ENCODE data around the gene OR2AT4.
"Not testable (repeated sequence)": the region's sequence is repeated elsewhere in the genome, so short reads cannot be mapped to it uniquely, and the experiment has no call there.

The OR2AT4 gene

DNA sequence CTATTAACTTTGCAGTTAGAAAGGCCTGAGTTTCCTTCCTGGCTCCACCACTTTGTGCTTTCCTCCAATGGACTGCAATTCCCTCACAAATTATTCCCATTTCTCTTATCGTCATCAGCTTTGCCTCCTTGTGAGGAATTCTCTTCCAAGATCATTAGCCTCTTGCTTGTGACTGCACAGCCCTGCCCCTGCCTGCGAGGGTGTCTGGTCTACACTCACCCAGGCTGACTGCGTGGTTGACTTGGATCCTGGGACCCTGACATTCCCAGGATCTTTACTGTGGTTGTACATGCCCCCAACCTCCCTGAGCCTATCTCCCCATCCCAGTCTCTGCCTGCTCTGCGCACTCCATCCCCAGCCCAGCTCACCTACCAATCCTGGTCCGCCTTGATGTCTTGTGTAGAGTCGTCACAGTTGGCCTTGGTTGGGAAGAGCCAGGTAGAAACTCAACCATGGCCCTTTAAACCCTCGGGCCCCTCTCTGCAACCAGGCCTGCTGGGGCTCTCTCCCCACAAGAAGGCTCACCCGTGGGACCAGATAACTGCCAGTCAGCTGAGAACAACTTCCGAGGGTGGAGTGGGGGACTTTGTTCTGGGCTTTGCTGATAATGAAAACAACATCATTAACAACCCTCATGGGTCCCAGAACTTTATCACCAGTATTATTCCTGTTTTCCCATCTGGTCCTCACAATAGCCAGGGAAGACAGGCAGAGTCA is at the start of gene OR2AT4:
Gene OR2AT4 (minus strand): TSS at position 421 of the 717 bp plus-strand sequence.
- DNase-seq (ENCODE audit: low spot score) = no peak

DNA sequence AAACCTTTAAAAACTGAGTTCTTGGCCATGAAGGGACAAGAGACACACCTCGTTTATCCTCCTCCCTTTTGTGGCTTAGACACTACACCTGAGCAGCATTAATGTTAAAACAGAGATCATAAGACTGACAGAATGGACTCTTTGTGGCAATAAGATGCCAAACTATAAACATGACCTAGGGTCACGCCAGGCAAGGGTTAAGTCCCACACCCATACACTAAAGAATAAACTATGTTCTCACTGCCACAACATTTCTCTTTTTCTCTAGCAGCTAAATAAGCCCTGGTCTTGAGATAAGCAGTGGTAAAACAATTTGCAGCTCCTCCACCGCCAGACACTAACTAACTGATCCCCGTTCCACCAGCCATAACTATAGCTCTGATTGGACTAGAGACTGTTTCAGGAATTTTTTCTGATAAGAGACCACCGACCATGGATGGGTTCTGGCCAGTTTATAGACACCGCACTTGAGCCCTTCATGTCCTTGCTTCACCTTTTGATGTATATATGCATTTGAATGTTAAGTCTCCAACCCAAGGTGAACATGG is 49.4 kb upstream of the OR2AT4 start:
- no peak for DNase-seq (ENCODE audit: low spot score)

- DNase-seq (ENCODE audit: low spot score) = no peak
Observed at GRCh38 chr11:75145196-75145971, 48.7 kb upstream of the OR2AT4 start.

DNA sequence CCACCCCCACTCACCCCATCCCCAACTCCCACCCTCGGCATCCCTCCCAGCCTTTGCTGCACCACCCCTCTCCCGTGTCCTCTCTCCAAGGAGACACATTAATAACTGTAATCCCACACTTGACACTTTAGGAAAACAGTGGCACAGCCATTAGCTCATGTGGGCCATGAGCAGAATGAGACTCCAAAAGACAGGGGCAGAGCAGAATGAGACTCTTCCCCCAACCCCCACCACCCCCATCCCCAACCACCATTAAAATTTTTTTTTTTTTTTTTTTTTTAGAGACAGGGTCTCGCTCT is 48.0 kb upstream of the OR2AT4 start:
- DNase-seq (ENCODE audit: low spot score) = no peak

- DNase-seq (ENCODE audit: low spot score) = no peak
Observed at GRCh38 chr11:75143420-75143731, 46.7 kb upstream of the OR2AT4 start.

DNA sequence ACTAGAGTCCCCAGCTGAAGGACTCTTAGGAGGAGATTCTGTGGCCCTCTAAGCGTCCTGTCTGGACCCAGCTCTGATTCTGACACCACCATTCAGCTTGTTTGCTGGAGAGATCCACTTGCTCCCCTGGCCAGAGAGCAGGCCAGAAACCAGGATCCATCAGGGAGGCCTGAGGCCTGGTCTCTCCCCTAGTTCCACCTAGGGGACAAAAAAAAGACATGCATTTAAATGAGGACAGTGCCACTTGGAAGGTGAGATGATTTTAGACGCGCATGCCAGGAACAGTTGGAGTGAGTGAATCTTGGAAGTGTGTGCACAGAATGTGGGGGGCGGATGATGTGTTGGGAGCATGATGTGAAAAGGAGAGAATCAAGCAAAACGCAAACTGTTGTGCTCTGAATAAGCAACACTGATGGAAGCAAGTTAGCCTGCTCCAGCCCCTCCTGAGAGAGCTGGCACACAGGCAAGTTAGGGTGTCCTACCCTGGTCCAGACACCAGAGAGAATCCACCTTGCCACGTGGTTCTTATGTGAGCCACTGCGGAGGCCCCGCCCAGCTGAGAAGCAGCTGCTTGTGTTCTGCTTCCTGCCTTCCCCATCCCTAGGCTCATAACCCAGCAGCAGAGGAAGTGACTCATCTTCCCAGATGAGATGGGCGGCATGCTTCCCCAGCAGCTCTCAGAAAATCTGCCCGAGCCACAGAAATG is 46.2 kb upstream of the OR2AT4 start:
- DNase-seq (ENCODE audit: low spot score) = peak; percentile 93

DNA sequence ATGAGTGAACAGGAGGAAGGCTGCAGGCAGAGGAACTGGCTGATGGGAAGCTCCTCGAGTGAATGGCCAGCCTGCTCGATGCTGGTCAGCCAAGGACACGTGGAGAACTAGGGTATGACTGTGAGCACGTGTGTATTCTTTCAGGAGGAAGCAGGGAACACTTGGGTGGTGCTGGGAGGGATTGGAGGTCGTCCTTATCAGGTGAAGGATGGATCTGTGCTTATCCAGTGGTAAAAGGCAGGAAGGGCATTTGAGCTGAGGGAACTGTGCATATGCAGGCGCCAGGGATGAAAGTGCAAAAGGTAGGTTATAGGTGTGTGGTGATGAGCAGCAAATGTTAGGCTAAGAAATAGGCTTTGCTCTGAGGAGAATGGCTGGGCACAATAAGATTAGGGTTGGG is 44.5 kb upstream of the OR2AT4 start:
- DNase-seq (ENCODE audit: low spot score) = no peak

DNA sequence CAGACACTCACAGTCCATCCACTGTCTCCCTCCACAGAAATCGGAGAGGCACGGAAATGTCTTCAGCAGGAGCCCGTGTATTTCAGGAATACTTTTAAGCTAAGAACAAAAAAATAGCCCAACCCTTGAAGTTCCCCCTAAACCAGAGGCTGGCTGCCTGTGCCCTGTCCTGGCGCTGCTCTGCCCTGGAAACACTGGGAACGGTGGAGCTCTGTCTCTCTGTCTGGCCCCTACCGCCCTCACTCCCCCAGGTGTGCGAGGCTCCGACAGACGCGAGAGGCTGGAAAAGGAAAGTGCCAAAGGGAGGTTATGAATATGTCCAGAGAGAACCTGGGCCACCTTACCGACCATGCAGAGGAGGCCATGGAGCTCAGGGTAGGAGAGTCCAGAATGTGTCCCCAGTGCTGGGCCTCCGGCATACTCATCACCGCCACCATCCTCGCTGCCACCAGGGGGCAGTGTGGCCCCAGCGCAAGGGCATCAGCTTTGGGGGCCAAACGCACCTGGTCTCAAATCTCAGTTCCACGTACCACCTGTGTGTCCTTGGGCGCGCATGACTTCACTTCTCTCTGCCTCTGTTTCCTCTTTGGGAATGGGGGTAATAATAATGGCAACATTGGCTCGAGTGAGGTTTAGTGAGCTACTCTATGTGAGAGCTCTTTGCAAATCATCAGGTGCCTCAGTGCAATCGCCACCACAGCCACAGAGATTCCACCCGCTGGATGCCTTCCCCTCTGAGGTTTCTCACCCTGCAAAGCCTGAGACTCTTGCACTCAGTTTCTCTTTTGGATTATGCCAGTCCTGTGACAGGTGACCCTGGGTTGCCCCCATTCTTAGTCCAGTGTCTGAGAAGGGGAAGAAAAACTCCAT is 43.8 kb upstream of the OR2AT4 start:
- DNase-seq (ENCODE audit: low spot score) = peak; percentile 53

DNA sequence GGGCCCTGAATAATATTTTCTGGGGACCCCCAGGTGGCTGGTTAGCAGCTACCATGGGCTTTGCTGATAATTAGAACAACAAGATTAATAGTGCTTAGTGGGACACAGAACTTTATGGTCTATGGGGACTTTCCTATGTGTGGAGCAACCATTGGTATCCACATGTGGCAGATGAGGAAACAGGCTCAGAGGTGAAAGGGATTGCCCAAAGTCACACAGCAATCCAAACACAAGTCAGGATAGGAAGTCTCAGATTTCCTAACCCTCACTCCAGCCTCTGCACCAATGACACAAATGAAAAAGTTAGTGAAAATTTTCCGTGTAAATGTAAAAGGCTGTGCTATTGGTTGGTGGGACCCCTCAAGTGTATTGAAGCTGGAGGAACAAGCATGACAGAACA is 39.0 kb upstream of the OR2AT4 start:
- no peak for DNase-seq (ENCODE audit: low spot score)

DNA sequence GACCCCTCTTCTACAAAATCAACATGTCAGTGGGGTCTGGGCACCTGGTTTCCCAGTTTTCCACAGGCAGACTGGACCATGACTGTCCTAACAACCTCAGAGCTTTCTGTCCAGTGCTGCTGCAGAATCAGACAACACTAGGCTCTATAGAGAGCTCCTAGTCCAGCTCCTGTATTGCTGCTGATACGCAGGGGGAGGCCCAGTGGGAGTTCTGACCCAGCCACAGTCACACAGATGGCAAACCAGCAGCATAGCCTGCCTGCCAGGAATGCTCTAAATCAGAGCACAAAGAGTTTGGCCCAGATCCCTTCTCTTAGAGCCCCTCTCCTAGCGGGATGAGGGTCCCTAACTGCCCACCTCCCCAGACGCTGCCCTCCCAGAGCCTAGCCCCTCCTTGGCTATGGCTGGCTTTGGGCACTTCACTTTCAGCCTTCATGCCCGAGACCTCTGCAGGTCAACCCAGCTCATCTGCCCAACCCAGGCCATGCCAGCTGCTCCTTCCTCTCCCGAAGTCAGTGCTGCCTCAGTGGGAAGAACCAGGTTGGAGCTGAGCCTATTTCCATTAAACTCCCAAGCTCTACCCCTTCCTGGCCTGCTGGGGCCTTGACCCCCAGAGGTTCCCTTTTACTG is 38.5 kb upstream of the OR2AT4 start:
- no peak for DNase-seq (ENCODE audit: low spot score)

DNA sequence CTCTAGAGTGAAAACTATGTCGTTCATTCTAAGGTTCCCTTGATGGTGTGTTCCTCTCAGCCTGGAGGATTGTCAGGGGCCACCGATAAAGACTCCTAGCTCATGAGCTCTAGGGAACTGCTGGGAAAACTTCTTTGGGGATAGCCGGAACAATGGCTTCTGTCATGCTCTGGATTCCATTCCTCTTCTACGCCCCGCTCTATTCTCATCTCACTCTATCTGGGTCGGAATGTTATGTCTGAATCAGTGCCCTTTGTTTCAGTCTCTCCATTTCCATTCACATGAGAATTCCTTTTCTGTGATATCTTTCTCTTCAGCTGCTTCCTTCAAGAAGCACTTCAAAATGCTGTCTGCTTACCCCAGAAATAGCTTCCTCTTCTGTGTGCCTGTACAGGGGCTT is 37.3 kb upstream of the OR2AT4 start:
- no peak for DNase-seq (ENCODE audit: low spot score)

- no peak for DNase-seq (ENCODE audit: low spot score)
Observed at GRCh38 chr11:75132080-75132479, 35.4 kb upstream of the OR2AT4 start.

DNA sequence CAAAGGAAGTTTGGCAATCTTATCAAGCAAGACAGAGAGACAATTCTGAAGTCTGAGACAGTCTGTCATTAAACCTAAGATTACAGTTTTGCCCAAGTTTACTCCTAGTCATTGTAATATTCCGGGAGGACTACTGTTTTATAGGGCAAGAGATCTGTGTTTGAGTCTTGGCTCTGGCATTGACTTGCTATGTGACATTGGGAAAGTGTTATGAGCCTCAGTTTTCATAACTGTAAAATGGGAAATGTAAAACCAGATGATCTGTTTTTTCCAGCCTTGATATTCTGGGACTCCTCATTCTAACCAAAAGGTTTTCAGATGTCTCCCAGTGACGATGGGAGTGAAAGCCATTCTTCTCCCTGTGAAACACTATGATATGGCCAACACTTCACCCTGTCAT is 29.9 kb upstream of the OR2AT4 start:
- DNase-seq (ENCODE audit: low spot score) = no peak

- DNase-seq (ENCODE audit: low spot score) = no peak
Observed at GRCh38 chr11:75118577-75118976, 21.9 kb upstream of the OR2AT4 start.

GRCh38 chr11:75114465-75114864 is 17.8 kb upstream of the OR2AT4 start:
- DNase-seq (ENCODE audit: low spot score) = no peak

GRCh38 chr11:75113030-75113429 is 16.4 kb upstream of the OR2AT4 start:
- DNase-seq (ENCODE audit: low spot score) = no peak

DNA sequence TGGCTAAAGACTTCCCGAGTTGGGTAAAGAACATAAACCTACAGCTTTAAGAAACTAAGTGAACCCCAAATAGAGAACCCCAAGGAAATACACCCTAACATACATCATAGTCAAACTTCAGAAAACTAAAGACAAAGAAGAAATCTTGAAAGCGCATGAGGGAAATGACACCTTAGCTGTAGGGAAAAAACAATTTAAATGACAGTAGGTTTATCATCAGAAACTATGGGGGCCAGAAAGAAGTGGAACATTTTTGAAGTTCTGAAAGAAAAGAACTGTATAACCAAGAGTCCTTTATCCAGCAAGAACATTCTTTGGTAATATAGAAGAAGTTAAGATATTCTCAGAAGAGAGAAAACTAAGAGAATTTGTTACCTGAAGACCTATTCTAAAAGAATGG is 15.5 kb upstream of the OR2AT4 start:
- DNase-seq (ENCODE audit: low spot score) = no peak

GRCh38 chr11:75107187-75107586 is 10.5 kb upstream of the OR2AT4 start:
- DNase-seq (ENCODE audit: low spot score) = peak; percentile 58

GRCh38 chr11:75105967-75106681 is 9.4 kb upstream of the OR2AT4 start:
- DNase-seq (ENCODE audit: low spot score) = not testable (repeated sequence)

- no peak for DNase-seq (ENCODE audit: low spot score)
Observed at GRCh38 chr11:75105462-75105925, 8.8 kb upstream of the OR2AT4 start.
